ENCODE data around the gene TMEM37. TPM values are rescaled to one million over a fixed set of nuclear protein-coding genes. Genes with fewer than 3 reads are reported as not detected.

TMEM37 gene
- total RNA-seq, 4 donors from 2014 or later = 3.7 to 15.3 (median 8.8) TPM

GRCh38 chr2:119462574-119462973 lies 30.9 kb downstream of the TMEM37 start:
- no peaks in the 10 kb centered on the region for H3K4me1 ChIP-seq
- WGBS, 2 donors = 86 to 88% methylated on average over 7 of the region's 7 CpGs
- no peak overlapping the region for H3K27ac ChIP-seq
- H3K27me3 ChIP-seq = no peaks in the 10 kb centered on the region
- no peak for TF ChIP-seq CTCF (IDR thresholded peaks at IDR 0.05)
- TF ChIP-seq POLR2A (IDR thresholded peaks at IDR 0.05) = no peak
- TF ChIP-seq EP300 (IDR thresholded peaks at IDR 0.05) = no peak
- H3K36me3 ChIP-seq = no peaks in the 10 kb centered on the region
- no peaks in the 10 kb centered on the region for H3K9me3 ChIP-seq
- H3K4me3 ChIP-seq = no peak overlapping the region
- no peak for DNase-seq (ENCODE audit: low spot score in 2 of 2)

- no peaks in the 10 kb centered on the region for H3K9me3 ChIP-seq
- TF ChIP-seq POLR2A (IDR thresholded peaks at IDR 0.05) (no peak), CTCF (IDR thresholded peaks at IDR 0.05) (no peak), EP300 (IDR thresholded peaks at IDR 0.05) (no peak)
- WGBS, 2 donors = 54 to 71% methylated on average over 4 of the region's 4 CpGs
- no peak overlapping the region for H3K4me3 ChIP-seq
- no peaks in the 10 kb centered on the region for H3K27me3 ChIP-seq
- DNase-seq (ENCODE audit: low spot score in 2 of 2) = no peak
- no peak overlapping the region for H3K27ac ChIP-seq
- H3K36me3 ChIP-seq = no peaks in the 10 kb centered on the region
- H3K4me1 ChIP-seq = no peaks in the 10 kb centered on the region
Observed at GRCh38 chr2:119463136-119463535, 31.5 kb downstream of the TMEM37 start.

- H3K36me3 ChIP-seq = no peaks in the 10 kb centered on the region
- WGBS, 2 donors = 91 to 93% methylated on average over 9 of the region's 9 CpGs
- no peaks in the 10 kb centered on the region for H3K9me3 ChIP-seq
- no peak overlapping the region for H3K27ac ChIP-seq
- H3K27me3 ChIP-seq = no peaks in the 10 kb centered on the region
- no peaks in the 10 kb centered on the region for H3K4me1 ChIP-seq
- no peak for DNase-seq (ENCODE audit: low spot score in 2 of 2)
- no peak overlapping the region for H3K4me3 ChIP-seq
- TF ChIP-seq CTCF (IDR thresholded peaks at IDR 0.05) (no peak), POLR2A (IDR thresholded peaks at IDR 0.05) (no peak)
Observed at GRCh38 chr2:119463990-119464389, 32.3 kb downstream of the TMEM37 start.

GRCh38 chr2:119464981-119465380 lies 33.3 kb downstream of the TMEM37 start:
- DNase-seq (ENCODE audit: low spot score in 2 of 2) = peak in 1 of 2 donors; percentile 30
- Histone ChIP-seq H3K9me3 (no peaks in the 10 kb centered on the region), H3K4me1 (no peaks in the 10 kb centered on the region), H3K27ac (no peak overlapping the region), H3K36me3 (no peaks in the 10 kb centered on the region), H3K27me3 (no peaks in the 10 kb centered on the region), H3K4me3 (no peak overlapping the region)
- WGBS, 2 donors = 81 to 94% methylated on average over 4 of the region's 4 CpGs
- TF ChIP-seq EP300 (IDR thresholded peaks at IDR 0.05) (no peak), CTCF (IDR thresholded peaks at IDR 0.05) (no peak), POLR2A (IDR thresholded peaks at IDR 0.05) (no peak)

- 89 to 90% methylated on average over 11 of the region's 11 CpGs for WGBS, 2 donors
- no peak overlapping the region for H3K27ac ChIP-seq
- no peaks in the 10 kb centered on the region for H3K4me1 ChIP-seq
- DNase-seq (ENCODE audit: low spot score in 2 of 2) = no peak
- H3K9me3 ChIP-seq = no peaks in the 10 kb centered on the region
- no peaks in the 10 kb centered on the region for H3K27me3 ChIP-seq
- H3K36me3 ChIP-seq = no peaks in the 10 kb centered on the region
- no peak overlapping the region for H3K4me3 ChIP-seq
- no peak for TF ChIP-seq POLR2A (IDR thresholded peaks at IDR 0.05)
- TF ChIP-seq CTCF (IDR thresholded peaks at IDR 0.05) = no peak
- TF ChIP-seq EP300 (IDR thresholded peaks at IDR 0.05) = no peak
Observed at GRCh38 chr2:119465687-119466086, 34.0 kb downstream of the TMEM37 start.

Data from tibial nerve (tissue), 4 donors.